Loucy (cell line): ENCODE data around the gene GALT.
A peak's percentile ranks its signal among the peaks of the same experiment; 100 is the strongest.

Experiments
- H2AFZ ChIP-seq: fragments of 200-600 bp; sonication (generic); 2 replicates; pipeline ENCODE4 v1.6.0; 2016; ENCODE audit warnings: antibody characterized with exemption, mild to moderate bottlenecking, low read length, moderate library complexity
- H3F3A ChIP-seq: fragments of 200-600 bp; 2 replicates; pipeline ENCODE4 v1.6.0; 2016; ENCODE audit warnings: antibody characterized with exemption, low read depth, mild to moderate bottlenecking
- H3K27me3 ChIP-seq: fragments of 200-600 bp; sonication (generic); 2 replicates; pipeline ENCODE4 v1.6.1; 2014; ENCODE audit warnings: low read length, mild to moderate bottlenecking; ENCODE audit not compliant: insufficient read depth, poor library complexity, severe bottlenecking
- H3K36me3 ChIP-seq: fragments of 200-600 bp; sonication (generic); 2 replicates; pipeline ENCODE4 v1.6.1; 2016; ENCODE audit warnings: low read length; ENCODE audit not compliant: insufficient read depth
- H3K4me1 ChIP-seq: fragments of 200-600 bp; sonication (generic); 2 replicates; pipeline ENCODE4 v1.5.1; 2014; ENCODE audit warnings: low read length, mild to moderate bottlenecking; ENCODE audit not compliant: insufficient read depth, poor library complexity, severe bottlenecking
- H3K4me2 ChIP-seq: fragments of 200-600 bp; sonication (generic); 2 replicates; pipeline ENCODE4 v1.6.0; 2014; ENCODE audit warnings: antibody characterized with exemption, low read length, low read depth, mild to moderate bottlenecking; ENCODE audit not compliant: poor library complexity, severe bottlenecking
- H3K4me3 ChIP-seq: fragments of 200-600 bp; sonication (generic); 2 replicates; pipeline ENCODE4 v1.5.1; 2014; ENCODE audit warnings: low read length, mild to moderate bottlenecking, mixed read lengths; ENCODE audit not compliant: poor library complexity, severe bottlenecking
- H3K79me2 ChIP-seq: fragments of 200-600 bp; sonication (generic); 2 replicates; pipeline ENCODE4 v1.6.1; 2014; ENCODE audit warnings: low read length; ENCODE audit not compliant: insufficient read depth
- H3K9ac ChIP-seq: fragments of 200-600 bp; sonication (generic); 2 replicates; pipeline ENCODE4 v1.6.0; 2014; ENCODE audit warnings: mild to moderate bottlenecking, low read depth, low read length, moderate library complexity; ENCODE audit not compliant: poor library complexity, severe bottlenecking
- H3K9me2 ChIP-seq: fragments of 200-600 bp; sonication (generic); replicated peaks from 2 replicates; pipeline ENCODE4 v1.6.1; 2016; ENCODE audit warnings: low read depth, low read length, mixed read lengths
- H3K9me3 ChIP-seq: fragments of 200-600 bp; sonication (generic); 2 replicates; pipeline ENCODE4 v1.6.1; 2014; ENCODE audit warnings: mild to moderate bottlenecking, antibody characterized with exemption, low read length, low read depth; ENCODE audit not compliant: insufficient read depth
- H4K20me1 ChIP-seq: fragments of 200-600 bp; sonication (generic); 2 replicates; pipeline ENCODE4 v1.6.0; 2014; ENCODE audit warnings: antibody characterized with exemption, low read length, mild to moderate bottlenecking; ENCODE audit not compliant: insufficient read depth, poor library complexity, severe bottlenecking
- CTCF ChIP-seq: fragments of 200-600 bp; sonication (generic); conservative IDR thresholded peaks from 2 replicates; pipeline ENCODE4 v1.5.1; 2014; ENCODE audit warnings: mild to moderate bottlenecking, antibody characterized with exemption, low read length
- EZH2phosphoT487 ChIP-seq: fragments of 200-600 bp; IDR thresholded peaks from 2 replicates; pipeline ENCODE4 v1.6.1; 2018; ENCODE audit warnings: antibody characterized with exemption, mild to moderate bottlenecking, moderate library complexity, borderline replicate concordance

The GALT gene

GRCh38 chr9:34664281-34665066 lies 18.0 kb downstream of the GALT start:
- H3K36me3 ChIP-seq: no peaks in the 10 kb centered on the region
- H3K9me3 ChIP-seq: no peaks in the 10 kb centered on the region
- no peaks in the 10 kb centered on the region for H3K27me3 ChIP-seq
- H2AFZ ChIP-seq: peak overlapping the region; percentile 76
- peaks cover 7% of the 10 kb centered on the region for H3K4me1 ChIP-seq
- H3K79me2 ChIP-seq: no peaks in the 10 kb centered on the region
- H3K4me2 ChIP-seq: peak overlapping the region; percentile 62
- H4K20me1 ChIP-seq: no peaks in the 10 kb centered on the region
- TF ChIP-seq EZH2phosphoT487 (no peak), CTCF (peak; percentile 98)
- H3K9me2 ChIP-seq: no peaks in the 10 kb centered on the region
- H3F3A ChIP-seq: no peaks in the 10 kb centered on the region
- peak overlapping the region; percentile 66 for H3K4me3 ChIP-seq
- H3K9ac ChIP-seq: peak overlapping the region; percentile 43

DNA sequence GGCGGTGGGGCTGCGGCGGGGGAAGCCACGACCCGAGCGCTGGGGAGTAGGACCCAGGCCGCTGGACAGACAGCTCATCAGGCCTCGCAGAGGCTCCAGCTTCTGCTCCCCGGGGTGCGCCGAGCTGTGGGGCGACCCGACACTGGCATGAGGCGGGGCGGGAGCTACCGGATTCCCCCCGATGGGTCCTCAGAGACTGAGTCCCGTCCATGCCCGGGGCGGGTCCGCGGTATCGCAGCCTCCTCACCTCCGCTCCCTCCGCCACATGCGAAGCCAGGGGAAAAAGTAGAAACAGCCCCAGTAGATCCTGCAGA lies 18.5 kb downstream of the GALT start:
- Histone ChIP-seq H2AFZ (peak overlapping the region; percentile 76), H3K9ac (peak overlapping the region; percentile 43), H3K36me3 (no peaks in the 10 kb centered on the region), H3K4me3 (peak overlapping the region; percentile 66), H3K79me2 (no peaks in the 10 kb centered on the region), H3K27me3 (no peaks in the 10 kb centered on the region), H3K4me2 (peak overlapping the region; percentile 62), H3F3A (no peaks in the 10 kb centered on the region), H3K9me3 (no peaks in the 10 kb centered on the region), H4K20me1 (no peaks in the 10 kb centered on the region), H3K9me2 (no peaks in the 10 kb centered on the region), H3K4me1 (peaks cover 7% of the 10 kb centered on the region)
- TF ChIP-seq CTCF (no peak), EZH2phosphoT487 (no peak)

GRCh38 chr9:34665381-34666250 lies 19.1 kb downstream of the GALT start:
- Histone ChIP-seq H3K9ac (peak overlapping the region; percentile 43), H3K9me3 (no peaks in the 10 kb centered on the region), H3K4me1 (peaks cover 7% of the 10 kb centered on the region), H3K4me3 (peak overlapping the region; percentile 66), H2AFZ (peak overlapping the region; percentile 76), H3K36me3 (no peaks in the 10 kb centered on the region), H4K20me1 (no peaks in the 10 kb centered on the region), H3F3A (no peaks in the 10 kb centered on the region), H3K79me2 (no peaks in the 10 kb centered on the region), H3K9me2 (no peaks in the 10 kb centered on the region), H3K4me2 (peak overlapping the region; percentile 62), H3K27me3 (no peaks in the 10 kb centered on the region)
- TF ChIP-seq CTCF (no peak), EZH2phosphoT487 (no peak)
